ENCODE data around the gene ZRANB1.
A peak's percentile ranks its signal among the peaks of the same experiment; 100 is the strongest.

ZRANB1 gene

DNA sequence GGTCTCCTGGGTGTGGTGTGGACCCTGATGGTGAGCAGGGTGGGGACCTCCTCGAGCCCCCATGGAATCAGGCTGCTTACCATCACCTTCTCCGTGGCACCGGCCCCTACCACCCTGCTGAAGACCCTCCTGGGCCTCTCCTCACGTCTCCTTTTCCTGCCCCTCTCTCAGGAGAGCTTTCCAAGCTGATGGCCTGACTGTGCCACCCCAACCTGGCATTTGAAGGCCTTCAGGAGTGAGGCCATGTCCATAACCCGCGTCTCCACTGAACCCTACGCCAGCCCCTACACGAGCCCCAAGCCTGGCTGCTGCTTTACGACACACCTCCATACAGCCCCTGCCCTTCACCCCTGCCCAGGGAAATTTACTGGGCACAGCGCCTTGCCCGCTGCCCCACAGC is 55.4 kb downstream of the ZRANB1 start:
- no peak overlapping the region for H3K4me3 ChIP-seq (ENCODE audit: low read depth, low read length)
- no peak for DNase-seq (ENCODE audit: low read depth)
- TF ChIP-seq, protein P1, sequence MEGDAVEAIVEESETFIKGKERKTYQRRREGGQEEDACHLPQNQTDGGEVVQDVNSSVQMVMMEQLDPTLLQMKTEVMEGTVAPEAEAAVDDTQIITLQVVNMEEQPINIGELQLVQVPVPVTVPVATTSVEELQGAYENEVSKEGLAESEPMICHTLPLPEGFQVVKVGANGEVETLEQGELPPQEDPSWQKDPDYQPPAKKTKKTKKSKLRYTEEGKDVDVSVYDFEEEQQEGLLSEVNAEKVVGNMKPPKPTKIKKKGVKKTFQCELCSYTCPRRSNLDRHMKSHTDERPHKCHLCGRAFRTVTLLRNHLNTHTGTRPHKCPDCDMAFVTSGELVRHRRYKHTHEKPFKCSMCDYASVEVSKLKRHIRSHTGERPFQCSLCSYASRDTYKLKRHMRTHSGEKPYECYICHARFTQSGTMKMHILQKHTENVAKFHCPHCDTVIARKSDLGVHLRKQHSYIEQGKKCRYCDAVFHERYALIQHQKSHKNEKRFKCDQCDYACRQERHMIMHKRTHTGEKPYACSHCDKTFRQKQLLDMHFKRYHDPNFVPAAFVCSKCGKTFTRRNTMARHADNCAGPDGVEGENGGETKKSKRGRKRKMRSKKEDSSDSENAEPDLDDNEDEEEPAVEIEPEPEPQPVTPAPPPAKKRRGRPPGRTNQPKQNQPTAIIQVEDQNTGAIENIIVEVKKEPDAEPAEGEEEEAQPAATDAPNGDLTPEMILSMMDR (conservative IDR thresholded peaks at IDR 0.05; ENCODE audit: low read depth, low read length): no peak

DNA sequence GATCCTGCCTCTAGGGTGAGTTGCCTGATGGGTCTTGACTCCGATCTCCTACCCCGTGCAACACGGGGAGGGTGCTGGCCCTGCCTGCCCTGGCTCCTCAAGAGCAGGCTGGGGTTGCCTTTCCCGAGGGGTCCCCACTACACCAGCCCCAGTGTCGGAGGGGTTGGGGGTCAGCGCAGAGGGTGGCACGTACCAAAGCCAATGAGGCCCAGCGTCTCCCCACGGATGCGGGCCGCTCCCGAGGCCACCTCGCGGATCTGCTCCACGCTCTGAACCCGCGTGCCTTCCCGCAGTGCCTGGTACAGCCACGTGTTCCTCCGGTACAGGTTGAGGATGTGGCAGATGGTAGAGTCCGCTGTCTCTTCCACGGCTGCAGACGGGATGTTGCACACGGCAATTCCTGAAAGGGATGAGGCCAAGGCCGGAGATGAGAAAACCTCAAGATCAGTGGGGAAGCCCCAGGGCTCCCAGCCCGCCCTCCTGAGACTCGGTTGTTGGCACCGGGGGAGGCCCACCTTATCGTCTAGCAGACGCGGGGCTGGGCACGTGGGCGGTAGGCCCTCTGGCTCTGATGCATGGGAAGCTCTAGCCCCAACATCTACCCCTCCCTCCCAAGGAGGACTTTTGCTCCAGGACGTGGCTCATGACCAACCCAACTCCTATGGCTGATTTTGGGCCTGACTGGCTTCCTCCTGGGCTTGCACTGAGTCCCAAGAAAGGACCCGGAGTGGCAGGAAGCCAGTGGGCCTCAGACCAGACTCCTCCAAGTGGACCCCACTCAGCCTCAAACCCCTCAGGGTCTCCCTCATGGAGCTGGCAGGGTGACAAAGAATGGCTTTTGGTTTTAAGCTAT is 56.1 kb downstream of the ZRANB1 start:
- H3K4me3 ChIP-seq (ENCODE audit: low read depth, low read length): no peak overlapping the region
- no peak for DNase-seq (ENCODE audit: low read depth)
- TF ChIP-seq, protein P1 (conservative IDR thresholded peaks at IDR 0.05; ENCODE audit: low read depth, low read length): no peak

DNA sequence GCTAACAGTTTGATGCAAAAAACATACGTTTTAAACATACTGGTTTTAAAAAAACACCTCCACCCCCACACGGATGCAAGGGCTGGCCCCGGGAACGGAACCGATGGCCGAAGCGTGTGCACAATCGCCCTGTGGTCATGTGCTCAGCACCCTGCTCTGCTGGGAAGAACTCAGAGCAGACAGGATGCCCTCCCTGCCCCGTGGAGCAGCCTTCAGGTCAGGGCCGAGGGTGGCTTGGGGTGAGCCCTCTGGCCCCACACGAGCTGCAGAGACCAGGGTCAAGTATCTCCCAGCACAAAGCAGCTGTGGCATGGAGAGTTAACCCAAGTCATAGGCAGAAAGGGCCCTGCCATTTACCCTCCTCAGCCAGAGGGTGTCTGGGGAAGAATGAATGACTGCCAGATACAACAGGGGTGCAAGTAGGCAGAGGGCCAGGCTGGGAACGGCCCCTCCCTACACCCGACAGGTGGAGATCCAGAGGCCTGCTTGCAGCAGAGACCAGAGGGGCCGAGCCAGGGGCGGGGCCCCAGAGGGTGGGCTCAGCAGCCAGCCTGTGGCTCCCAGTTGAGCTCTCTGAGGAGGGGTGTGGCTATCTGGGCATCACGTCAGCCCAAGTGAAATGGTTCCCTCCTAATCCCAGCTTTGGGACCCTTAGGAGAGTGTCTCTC is 56.8 kb downstream of the ZRANB1 start:
- H3K4me3 ChIP-seq (ENCODE audit: low read depth, low read length): no peak overlapping the region
- TF ChIP-seq, protein P1 (conservative IDR thresholded peaks at IDR 0.05; ENCODE audit: low read depth, low read length): no peak
- no peak for DNase-seq (ENCODE audit: low read depth)

DNA sequence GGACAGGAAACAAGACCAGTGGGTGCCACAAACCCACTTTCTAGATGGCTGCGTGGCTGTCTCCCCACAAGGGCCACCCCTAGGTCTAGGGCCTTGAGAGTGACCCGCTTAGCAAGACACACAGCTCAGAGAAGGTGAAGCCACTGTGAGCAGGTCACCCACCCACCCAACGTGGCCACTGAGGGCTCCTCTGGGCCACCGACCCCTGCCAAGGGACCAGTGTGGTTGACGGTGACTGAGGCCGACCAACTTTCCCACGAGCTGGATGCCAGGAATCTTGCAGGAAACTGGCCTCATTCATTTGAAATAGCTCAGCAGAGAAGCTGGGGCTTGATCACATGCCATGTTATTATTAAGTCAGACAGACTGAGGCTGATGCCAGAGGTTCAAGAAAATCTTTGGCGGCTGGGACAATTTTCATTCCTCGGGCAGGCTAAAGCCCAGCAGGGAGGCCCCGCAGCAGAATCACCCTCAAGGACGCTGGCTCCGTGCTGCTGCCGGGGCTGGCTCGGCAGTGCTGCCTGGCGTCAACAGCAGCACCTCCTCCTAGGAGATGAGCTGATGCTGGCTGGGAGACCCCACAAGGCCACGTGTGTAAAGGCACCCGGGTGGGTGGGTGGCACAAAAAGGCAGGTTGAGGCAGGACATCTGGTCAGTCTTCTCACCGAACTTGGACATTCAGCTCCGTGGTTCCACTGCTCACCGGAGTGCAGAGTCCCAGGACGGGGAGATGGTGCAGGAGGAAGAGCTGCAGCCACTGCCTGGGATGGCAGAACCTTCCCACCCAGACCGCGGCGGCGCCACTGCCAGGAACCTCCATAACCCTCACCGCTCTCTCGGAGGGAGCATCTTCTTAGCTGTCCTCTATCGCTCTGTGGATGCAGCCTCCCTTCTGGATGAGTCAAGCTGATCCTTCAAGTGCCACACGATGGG is 57.8 kb downstream of the ZRANB1 start:
- DNase-seq (ENCODE audit: low read depth): peak; percentile 83
- TF ChIP-seq, protein P1 (conservative IDR thresholded peaks at IDR 0.05; ENCODE audit: low read depth, low read length): no peak
- H3K4me3 ChIP-seq (ENCODE audit: low read depth, low read length): no peak overlapping the region

DNA sequence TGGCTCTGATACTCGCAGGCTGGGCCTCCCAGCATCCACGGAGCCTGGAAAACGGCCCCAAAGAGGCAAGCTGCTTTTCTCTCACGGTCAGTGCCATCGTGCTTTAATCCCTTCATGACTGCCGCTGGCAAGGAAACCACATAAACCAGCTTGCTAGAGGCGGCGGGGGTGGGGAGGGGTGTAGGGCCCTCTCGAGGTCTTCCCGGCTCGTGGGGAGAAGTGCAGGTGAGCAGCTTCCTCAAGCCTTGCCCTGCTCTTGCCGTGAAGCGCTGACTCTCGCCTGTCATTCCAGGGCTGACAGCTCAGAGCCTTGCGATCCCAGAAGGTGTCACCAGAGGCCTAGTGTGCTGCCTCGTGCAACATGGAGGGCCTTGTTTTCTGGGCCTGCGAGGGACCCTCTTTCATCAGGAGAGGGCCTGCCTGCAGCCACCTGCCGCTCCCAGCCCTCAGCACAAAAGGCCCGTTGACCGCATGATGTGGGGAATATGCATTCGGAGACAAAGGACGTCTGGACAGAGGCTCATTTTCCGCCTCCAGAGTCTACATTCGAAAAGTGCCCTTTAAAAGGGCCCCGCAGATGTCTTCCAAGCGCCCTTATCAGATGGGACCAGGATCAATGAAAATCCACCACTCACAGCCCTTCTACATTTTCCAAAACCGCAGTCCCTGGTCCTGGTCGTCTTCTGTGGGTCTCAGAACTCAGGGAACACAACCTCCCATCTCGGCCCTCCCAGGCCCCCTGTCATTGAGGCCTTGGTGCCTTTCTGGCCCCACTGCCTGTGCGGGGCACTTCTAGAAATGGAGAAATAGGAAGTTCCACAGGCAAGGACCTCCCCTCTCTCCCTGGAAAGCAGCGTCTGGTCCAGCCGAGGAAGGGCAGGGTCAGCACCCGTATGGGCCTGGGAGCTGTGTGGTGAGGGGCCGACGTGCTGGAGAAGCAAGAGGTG is 58.7 kb downstream of the ZRANB1 start:
- peak; percentile 30 for DNase-seq (ENCODE audit: low read depth)
- TF ChIP-seq, protein P1 (conservative IDR thresholded peaks at IDR 0.05; ENCODE audit: low read depth, low read length): no peak
- no peak overlapping the region for H3K4me3 ChIP-seq (ENCODE audit: low read depth, low read length)
